ENCODE measurements around the gene IL12RB2.

The IL12RB2 gene

GRCh38 chr1:67312615-67313014 is 4.9 kb downstream of the IL12RB2 start:
- no peak for DNase-seq (ENCODE audit: low read depth)

GRCh38 chr1:67313934-67314671 is 6.4 kb downstream of the IL12RB2 start:
- DNase-seq (ENCODE audit: low read depth): no peak

GRCh38 chr1:67314696-67315095 is 7.0 kb downstream of the IL12RB2 start:
- DNase-seq (ENCODE audit: low read depth): no peak

- DNase-seq (ENCODE audit: low read depth): no peak
Measured at GRCh38 chr1:67316180-67316902, 8.7 kb downstream of the IL12RB2 start.

- DNase-seq (ENCODE audit: low read depth): no peak
Measured at GRCh38 chr1:67316918-67317317, 9.2 kb downstream of the IL12RB2 start.

- no peak for DNase-seq (ENCODE audit: low read depth)
Measured at GRCh38 chr1:67317803-67318202, 10.1 kb downstream of the IL12RB2 start.

- no peak for DNase-seq (ENCODE audit: low read depth)
Measured at GRCh38 chr1:67322442-67322841, 14.8 kb downstream of the IL12RB2 start.

- no peak for DNase-seq (ENCODE audit: low read depth)
Measured at GRCh38 chr1:67323087-67323486, 15.4 kb downstream of the IL12RB2 start.

- DNase-seq (ENCODE audit: low read depth): no peak
Measured at GRCh38 chr1:67324068-67324467, 16.4 kb downstream of the IL12RB2 start.

- no peak for DNase-seq (ENCODE audit: low read depth)
Measured at GRCh38 chr1:67327864-67328466, 20.3 kb downstream of the IL12RB2 start.

- no peak for DNase-seq (ENCODE audit: low read depth)
Measured at GRCh38 chr1:67332653-67333529, 25.2 kb downstream of the IL12RB2 start.

- DNase-seq (ENCODE audit: low read depth): no peak
Measured at GRCh38 chr1:67333603-67334002, 25.9 kb downstream of the IL12RB2 start.

GRCh38 chr1:67335411-67335810 is 27.7 kb downstream of the IL12RB2 start:
- no peak for DNase-seq (ENCODE audit: low read depth)

- no peak for DNase-seq (ENCODE audit: low read depth)
Measured at GRCh38 chr1:67336157-67336556, 28.5 kb downstream of the IL12RB2 start.

- DNase-seq (ENCODE audit: low read depth): no peak
Measured at GRCh38 chr1:67336783-67337182, 29.1 kb downstream of the IL12RB2 start.

- no peak for DNase-seq (ENCODE audit: low read depth)
Measured at GRCh38 chr1:67338642-67339041, 31.0 kb downstream of the IL12RB2 start.

GRCh38 chr1:67339623-67340343 is 32.1 kb downstream of the IL12RB2 start:
- DNase-seq (ENCODE audit: low read depth): no peak

- DNase-seq (ENCODE audit: low read depth): no peak
Measured at GRCh38 chr1:67342076-67342890, 34.6 kb downstream of the IL12RB2 start.

GRCh38 chr1:67345556-67345955 is 37.9 kb downstream of the IL12RB2 start:
- no peak for DNase-seq (ENCODE audit: low read depth)

- no peak for DNase-seq (ENCODE audit: low read depth)
Measured at GRCh38 chr1:67346982-67347381, 39.3 kb downstream of the IL12RB2 start.

All from T follicular helper cell (primary cell).